H1 (cell line): ENCODE data around the gene TARDBP. TPM values are rescaled to one million over a fixed set of nuclear protein-coding genes. Genes with fewer than 3 reads are reported as not detected.

ENCODE experiments used
- CTCF ChIA-PET: fragments of 300-600 bp; sonication (Branson Sonifier 250); formaldehyde crosslinking; loops from one replicate; lab custom pipeline; 2021; ENCODE audit not compliant: partially characterized antibody; lab: Charles Lee
- POLR2A ChIA-PET: fragments of 300-600 bp; sonication (Branson Sonifier 250); formaldehyde crosslinking; loops from one replicate; lab custom pipeline; 2021; ENCODE audit warnings: inconsistent platforms; ENCODE audit not compliant: partially characterized antibody; lab: Charles Lee
- DNase-seq, 2 experiments: peaks; one replicate each; pipeline versions ENCODE4 v3.0.0 to v3.0.0-alpha.2; 2010 to 2022; ENCODE audit warnings: low spot score in 2 of 2, low read depth in 1 of 2, mixed read lengths in 1 of 2
- FAIRE-seq: peaks from 2 replicates; lab custom pipeline; 2011; peaks lifted over from hg19 to GRCh38; lab: Jason Lieb, UNC
- H2AFZ ChIP-seq: 2 replicates; pipeline ENCODE4 v1.8.1; 2012; ENCODE audit warnings: low read length, inconsistent platforms
- H2AK5ac ChIP-seq: 2 replicates; pipeline ENCODE4 v1.6.1; 2013; ENCODE audit warnings: low read depth, low read length
- H2BK120ac ChIP-seq: replicated peaks from 2 replicates; pipeline ENCODE3; 2013; ENCODE audit warnings: low read depth, low read length, inconsistent platforms
- H2BK12ac ChIP-seq: 2 replicates; pipeline ENCODE4 v1.6.1; 2013; ENCODE audit warnings: low read depth, low read length
- H2BK15ac ChIP-seq: 2 replicates; pipeline ENCODE4 v1.6.1; 2013; ENCODE audit warnings: low read length
- H2BK20ac ChIP-seq: 2 replicates; pipeline ENCODE4 v1.6.1; 2013; ENCODE audit warnings: low read length
- H2BK5ac ChIP-seq: 2 replicates; pipeline ENCODE4 v1.6.1; 2013; ENCODE audit warnings: low read depth, low read length
- H3K14ac ChIP-seq: 2 replicates; pipeline ENCODE4 v1.6.1; 2013; ENCODE audit warnings: inconsistent platforms; ENCODE audit not compliant: insufficient read length
- H3K18ac ChIP-seq: 2 replicates; pipeline ENCODE4 v1.6.1; 2013; ENCODE audit warnings: low read length; ENCODE audit errors: extremely low read depth
- H3K23ac ChIP-seq: 2 replicates; pipeline ENCODE4 v1.6.1; 2013; ENCODE audit warnings: inconsistent platforms; ENCODE audit not compliant: insufficient read length
- H3K23me2 ChIP-seq: 2 replicates; pipeline ENCODE4 v1.6.1; 2013; ENCODE audit warnings: low read depth, low read length
- H3K27ac ChIP-seq: 2 replicates; pipeline ENCODE4 v1.6.1; 2011; ENCODE audit warnings: low read depth, low read length, inconsistent platforms
- H3K27me3 ChIP-seq, 4 experiments: replicated peaks in 1 of 4; 1 replicate in 1 of 4; 2 replicates in 3 of 4; pipeline versions ENCODE4 v1.6.1 to v1.8.1; 2011 to 2013; ENCODE audit warnings: low read length in 3 of 4, mild to moderate bottlenecking in 3 of 4, inconsistent platforms in 2 of 4, mixed read lengths in 2 of 4, moderate library complexity in 1 of 4; ENCODE audit not compliant: control insufficient read depth in 3 of 4, insufficient read depth in 3 of 4; ENCODE audit errors: extremely low read depth in 1 of 4
- H3K36me3 ChIP-seq, 4 experiments: 2 replicates each; pipeline versions ENCODE4 v1.6.1 to v1.8.1; 2011 to 2013; ENCODE audit warnings: mild to moderate bottlenecking in 4 of 4, low read length in 3 of 4, moderate library complexity in 2 of 4, control low read depth in 1 of 4, inconsistent platforms in 1 of 4; ENCODE audit not compliant: insufficient read depth in 4 of 4, control insufficient read depth in 2 of 4
- H3K4ac ChIP-seq: replicated peaks from 2 replicates; pipeline ENCODE3; 2013; ENCODE audit warnings: low read length, low read depth, mixed read lengths, inconsistent platforms; ENCODE audit not compliant: insufficient read length
- H3K4me1 ChIP-seq, 4 experiments: replicated peaks in 1 of 4; 1 replicate in 1 of 4; 2 replicates in 3 of 4; pipeline versions ENCODE4 v1.6.1 to v1.8.1; 2011 to 2013; ENCODE audit warnings: low read length in 3 of 4, inconsistent platforms in 2 of 4, mixed read lengths in 1 of 4; ENCODE audit not compliant: insufficient read depth in 4 of 4, control insufficient read depth in 3 of 4
- H3K4me2 ChIP-seq, 2 experiments: 2 replicates each; pipeline versions ENCODE4 v1.6.1 to v1.8.1; 2011 to 2013; ENCODE audit warnings: low read depth in 2 of 2, low read length in 2 of 2, control low read depth in 1 of 2, inconsistent platforms in 1 of 2, mild to moderate bottlenecking in 1 of 2; ENCODE audit not compliant: insufficient read depth in 1 of 2
- H3K4me3 ChIP-seq, 4 experiments: fragments of 200-600, 300-600 bp in 1 of 4; sonication (generic), shearing (Covaris generic), sonication (Bioruptor Twin) in 1 of 4; 2 replicates each; pipeline versions ENCODE4 v1.5.1 to v1.8.1; 2011 to 2016; ENCODE audit warnings: low read length in 4 of 4, low read depth in 3 of 4, control low read depth in 2 of 4, inconsistent platforms in 2 of 4, mild to moderate bottlenecking in 2 of 4, mixed read lengths in 1 of 4, moderate library complexity in 1 of 4; ENCODE audit not compliant: insufficient read depth in 2 of 4; ENCODE audit errors: extremely low read depth in 1 of 4
- H3K56ac ChIP-seq: replicated peaks from 2 replicates; pipeline ENCODE3; 2013; ENCODE audit warnings: low read depth, mild to moderate bottlenecking, mixed read lengths, low read length, inconsistent platforms; ENCODE audit not compliant: insufficient read length
- H3K79me1 ChIP-seq: 2 replicates; pipeline ENCODE4 v1.6.1; 2013; ENCODE audit warnings: low read depth, low read length, control low read depth
- H3K79me2 ChIP-seq, 2 experiments: 2 replicates each; pipeline versions ENCODE4 v1.6.1 to v1.8.1; 2012 to 2013; ENCODE audit warnings: low read length in 2 of 2, mild to moderate bottlenecking in 2 of 2, inconsistent platforms in 1 of 2; ENCODE audit not compliant: insufficient read depth in 2 of 2, control insufficient read depth in 1 of 2
- H3K9ac ChIP-seq, 4 experiments: replicated peaks in 1 of 4; 1 replicate in 1 of 4; 2 replicates in 3 of 4; pipeline versions ENCODE4 v1.6.1 to v1.8.1; 2011 to 2013; ENCODE audit warnings: low read depth in 3 of 4, low read length in 3 of 4, control low read depth in 2 of 4, mild to moderate bottlenecking in 2 of 4, moderate library complexity in 2 of 4, inconsistent platforms in 1 of 4; ENCODE audit errors: extremely low read depth in 1 of 4
- H3K9me3 ChIP-seq, 2 experiments: 2 replicates each; pipeline versions ENCODE4 v1.6.1 to v1.8.1; 2012 to 2013; ENCODE audit warnings: mild to moderate bottlenecking in 2 of 2, moderate library complexity in 2 of 2, control low read depth in 1 of 2, inconsistent platforms in 1 of 2, low read depth in 1 of 2, low read length in 1 of 2, mixed read lengths in 1 of 2; ENCODE audit not compliant: insufficient read depth in 2 of 2
- H4K20me1 ChIP-seq, 2 experiments: replicated peaks in 1 of 2; 2 replicates each; pipeline versions ENCODE3 to v1.8.1; 2011 to 2013; ENCODE audit warnings: inconsistent platforms in 2 of 2, low read length in 2 of 2, mild to moderate bottlenecking in 1 of 2; ENCODE audit not compliant: insufficient read depth in 2 of 2, control insufficient read depth in 1 of 2
- H4K5ac ChIP-seq: 2 replicates; pipeline ENCODE4 v1.6.1; 2013; ENCODE audit warnings: low read length, low read depth, mixed read lengths, inconsistent platforms; ENCODE audit not compliant: insufficient read length
- H4K8ac ChIP-seq: 2 replicates; pipeline ENCODE4 v1.8.0; 2013; ENCODE audit warnings: mild to moderate bottlenecking, moderate library complexity, low read length, inconsistent platforms; ENCODE audit not compliant: insufficient read depth; ENCODE audit errors: extremely low read depth
- H4K91ac ChIP-seq: replicated peaks from 2 replicates; pipeline ENCODE3; 2013; ENCODE audit warnings: low read length, mixed read lengths, inconsistent platforms; ENCODE audit not compliant: insufficient read length
- GABPA ChIP-seq: IDR thresholded peaks from 2 replicates; pipeline ENCODE4 v1.6.1; 2011; ENCODE audit warnings: mild to moderate bottlenecking, low read length, moderate library complexity, borderline replicate concordance; ENCODE audit not compliant: insufficient read depth
- RFX5 ChIP-seq: IDR thresholded peaks from 2 replicates; pipeline ENCODE4 v1.6.1; 2011; ENCODE audit warnings: low read depth, low read length, improper control_type of control experiment, borderline replicate concordance
- SAP30 ChIP-seq: fragments of 300-600 bp; sonication (generic); IDR thresholded peaks from 2 replicates; pipeline ENCODE4 v1.7.1; 2012; ENCODE audit warnings: low read length, moderate library complexity, mild to moderate bottlenecking, inconsistent platforms; ENCODE audit not compliant: insufficient read depth, insufficient replicate concordance
- SIRT6 ChIP-seq: IDR thresholded peaks from one replicate; pipeline ENCODE4 v1.7.1; 2012; ENCODE audit warnings: low read length, inconsistent platforms
- TCF12 ChIP-seq: IDR thresholded peaks from 2 replicates; pipeline ENCODE4 v1.6.1; 2011; ENCODE audit warnings: low read depth, mild to moderate bottlenecking, low read length
- WGBS, 2 experiments: shearing (Covaris generic) in 1 of 2; methylation state at CpG; one replicate each; pipeline versions ENCODE4 v1.1.6 to v1.1.7; 2013 to 2015; ENCODE audit warnings: low lambda C conversion rate in 2 of 2, mixed read lengths in 2 of 2, inconsistent platforms in 1 of 2, low coverage in 1 of 2, missing lambda C conversion rate in 1 of 2; ENCODE audit not compliant: insufficient replicate concordance in 2 of 2, insufficient coverage in 1 of 2, insufficient read length in 1 of 2; ENCODE audit errors: extremely low coverage in 1 of 2, missing lambda C conversion rate in 1 of 2; 5-methylcytosine and 5-hydroxymethylcytosine counted together
- polyA plus RNA-seq, 7 experiments: library from polyadenylated mRNA; depleted of rRNA in 3 of 7; stranded (reverse) in 5 of 7; unstranded in 2 of 7; fragments of >200 nt in 5 of 7; fragments of 200-250 nt in 2 of 7; gene quantifications; 1 replicate in 5 of 7; 2 replicates in 1 of 7; 4 replicates in 1 of 7; pipeline versions ENCODE4 v1.2.1 to v1.2.3, GENCODE V29; 2011 to 2013; ENCODE audit warnings: missing spikeins in 2 of 7, mixed read lengths in 2 of 7
- total RNA-seq: library from RNA; stranded (reverse); fragmentation: NEBNext Ultra II Directional; extraction: Animal tissue kit (Norgen Biotek cat#: 25700); gene quantifications from 2 replicates; pipeline ENCODE4 v1.2.1, GENCODE V29; 2021

TARDBP gene
- total and polyA plus RNA-seq, 2 of the 8 experiments (the other 6 are each of a cell fraction or from before 2014, with no cell fraction given), result 144 to 240 TPM

DNA sequence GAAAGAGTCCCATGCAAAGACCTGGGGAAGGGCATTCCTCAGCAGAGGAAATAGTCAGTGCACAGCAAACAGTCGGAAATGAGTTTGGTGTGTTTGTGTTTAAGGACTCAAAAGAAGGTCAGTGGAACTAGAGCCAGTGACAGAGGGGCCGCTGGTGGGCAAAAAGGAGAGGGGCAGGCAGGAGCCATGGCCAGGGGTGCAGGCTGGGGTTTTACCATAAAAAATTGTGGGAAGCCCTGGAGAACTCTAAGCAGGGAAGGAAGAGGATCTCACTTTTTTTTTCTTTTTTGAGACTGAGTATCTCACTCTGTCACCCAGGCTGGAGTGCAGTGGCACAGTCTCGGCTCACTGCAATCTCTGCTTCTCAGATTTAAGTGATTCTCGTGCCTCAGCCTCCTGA, 33.7 kb upstream of the TARDBP start:
- no peak for TF ChIP-seq SAP30
- TF ChIP-seq RFX5, result no peak
- no peak for TF ChIP-seq GABPA
- no peak for TF ChIP-seq SIRT6
- no peak for TF ChIP-seq TCF12
- TF ChIP-seq, all 59 proteins: peak for 0
- Histone ChIP-seq H2BK120ac (no peak overlapping the region), H3K4ac (no peak overlapping the region), H2BK20ac (no peak overlapping the region), H3K56ac (no peak overlapping the region), H3K79me2 (no peaks in the 10 kb centered on the region), H2AK5ac (no peak overlapping the region), H3K9ac (no peak overlapping the region), H2BK15ac (no peak overlapping the region), H3K14ac (no peak overlapping the region), H3K9me3 (no peaks in the 10 kb centered on the region), H2BK5ac (no peak overlapping the region), H3K4me3 (no peak overlapping the region), H3K23me2 (peaks cover 2% of the 10 kb centered on the region; the same call in 1 of the 2 replicates), H4K20me1 (no peaks in the 10 kb centered on the region), H3K18ac (no peak overlapping the region; the same call in 1 of the 2 replicates), H3K36me3 (no peaks in the 10 kb centered on the region), H3K4me1 (peaks cover 14 to 20% (median 16%) of the 10 kb centered on the region in 4 experiments), H3K4me2 (no peak overlapping the region; a peak in 1 of 4 replicates), H2BK12ac (no peak overlapping the region), H4K8ac (no peak overlapping the region), H3K27me3 (no peaks in the 10 kb centered on the region), H4K91ac (no peak overlapping the region), H3K27ac (no peak overlapping the region), H3K23ac (no peak overlapping the region), H2AFZ (no peak overlapping the region), H3K79me1 (no peaks in the 10 kb centered on the region), H4K5ac (no peak overlapping the region)
- FAIRE-seq, result no peak
- POLR2A ChIA-PET, result interaction anchor here (0.6 to 1.6 kb wide), 5 partner anchors 9 to 41 kb away, joined by 3 to 4 read pairs (median 3); partner anchors contain the start of gene TARDBP
- 85% methylated on average over 4 of the region's 4 CpGs; no CpG with 5 or more reads in 1 of the 2 experiments for WGBS, 2 experiments
- CTCF ChIA-PET, result interaction anchor here (1.8 kb wide), 1 partner anchor 17 kb away, joined by 5 read pairs; no protein-coding TSS in a partner anchor
- DNase-seq, result no peak
